Endodermal cell (in vitro differentiated cells): ENCODE measurements around the gene CLEC1A. TPM values are rescaled to one million over a fixed set of nuclear protein-coding genes. Genes with fewer than 3 reads are reported as not detected.

Source experiments
- DNase-seq: peaks from one replicate; pipeline ENCODE4 v3.0.0-alpha.2; 2017
- H3K27ac ChIP-seq: 2 replicates; pipeline ENCODE4 v1.5.1; 2013; ENCODE audit warnings: mild to moderate bottlenecking, low read depth, low read length, moderate library complexity
- H3K27me3 ChIP-seq: 2 replicates; pipeline ENCODE4 v1.6.1; 2013; ENCODE audit warnings: mild to moderate bottlenecking, low read length, moderate library complexity; ENCODE audit not compliant: insufficient read depth, control insufficient read depth, poor library complexity, severe bottlenecking
- H3K36me3 ChIP-seq: 2 replicates; pipeline ENCODE4 v1.7.0; 2013; ENCODE audit warnings: mild to moderate bottlenecking, low read length, moderate library complexity; ENCODE audit not compliant: control insufficient read depth, insufficient read depth
- H3K4me1 ChIP-seq: one replicate; pipeline ENCODE4 v1.7.0; 2013; ENCODE audit warnings: low read length; ENCODE audit not compliant: control insufficient read depth, insufficient read depth
- H3K4me3 ChIP-seq: 2 replicates; pipeline ENCODE4 v1.5.1; 2013; ENCODE audit warnings: mild to moderate bottlenecking, low read length, moderate library complexity
- H3K9ac ChIP-seq: 2 replicates; pipeline ENCODE4 v1.6.1; 2013; ENCODE audit warnings: mild to moderate bottlenecking, low read length, moderate library complexity; ENCODE audit not compliant: poor library complexity, severe bottlenecking; ENCODE audit errors: extremely low read depth
- H3K9me3 ChIP-seq: 2 replicates; pipeline ENCODE4 v1.6.1; 2013; ENCODE audit warnings: mild to moderate bottlenecking, low read length, moderate library complexity; ENCODE audit not compliant: control insufficient read depth
- H3K27ac Mint-ChIP-seq: 2 replicates; pipeline ENCODE4 v1.8.0; 2020; ENCODE audit warnings: mixed read lengths
- H3K27me3 Mint-ChIP-seq: 2 replicates; pipeline ENCODE4 v1.8.0; 2021; ENCODE audit warnings: mild to moderate bottlenecking, mixed read lengths; ENCODE audit not compliant: insufficient read depth
- H3K36me3 Mint-ChIP-seq: 2 replicates; pipeline ENCODE4 v1.8.0; 2020; ENCODE audit warnings: low read depth, mixed read lengths
- H3K4me1 Mint-ChIP-seq: 2 replicates; pipeline ENCODE4 v1.8.0; 2020; ENCODE audit warnings: mixed read lengths
- H3K4me3 Mint-ChIP-seq: 2 replicates; pipeline ENCODE4 v1.8.0; 2020; ENCODE audit warnings: mild to moderate bottlenecking, moderate library complexity, mixed read lengths
- H3K9me3 Mint-ChIP-seq: 2 replicates; pipeline ENCODE4 v1.8.0; 2020; ENCODE audit warnings: mild to moderate bottlenecking, mixed read lengths
- WGBS, 2 experiments: methylation state at CpG; one replicate each; pipeline versions ENCODE4 v1.1.5 to v1.1.7; 2013; ENCODE audit warnings: missing lambda C conversion rate in 2 of 2, mixed read lengths in 1 of 2; ENCODE audit not compliant: insufficient coverage in 1 of 2, insufficient read length in 1 of 2; 5-methylcytosine and 5-hydroxymethylcytosine counted together
- total RNA-seq, 2 donors: library from RNA; stranded (reverse); fragmentation: NEBNext Ultra II Directional in 1 of 2; extraction: Animal tissue kit (Norgen Biotek cat#: 25700) in 1 of 2; gene quantifications; 2 replicates in 1 of 2; 3 replicates in 1 of 2; pipeline ENCODE4 v1.2.1, GENCODE V29; 2021
- TF ChIP-seq, protein P1 (sequence below): fragments of 200-600 bp; sonication (generic); conservative IDR thresholded peaks from 2 replicates; pipeline ENCODE4 v1.5.0; 2021; ENCODE audit warnings: antibody characterized with exemption, mild to moderate bottlenecking

CLEC1A gene
- total RNA-seq, 2 donors from 2014 or later: not detected

DNA sequence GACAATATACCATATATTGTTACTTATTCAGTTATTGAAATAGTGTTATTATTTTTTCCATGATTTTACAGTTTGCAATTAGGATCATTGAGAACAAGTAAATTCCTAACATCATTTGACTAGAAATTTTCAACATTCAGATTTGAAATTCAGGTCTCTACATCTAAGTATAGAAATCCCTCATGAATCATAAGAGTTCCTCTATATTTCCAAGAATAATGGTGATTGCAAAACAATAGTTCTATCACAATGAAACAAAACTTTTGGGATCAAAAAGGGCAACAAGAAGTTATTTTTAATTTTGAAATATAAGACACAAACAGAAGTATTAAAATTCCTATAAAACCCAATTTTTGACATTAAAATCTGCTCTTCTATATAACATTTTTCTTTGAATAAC lies 10.8 kb downstream of the CLEC1A start:
- Histone ChIP-seq H3K36me3 (no peaks in the 10 kb centered on the region), H3K4me1 (peaks cover 4% of the 10 kb centered on the region), H3K9me3 (peaks cover 14% of the 10 kb centered on the region), H3K9ac (no peak overlapping the region), H3K27me3 (no peaks in the 10 kb centered on the region), H3K4me3 (no peak overlapping the region), H3K27ac (no peak overlapping the region)
- peaks cover 10% of the 10 kb centered on the region for H3K9me3 Mint-ChIP-seq
- H3K36me3 Mint-ChIP-seq: peaks cover 3% of the 10 kb centered on the region
- H3K27me3 Mint-ChIP-seq: no peaks in the 10 kb centered on the region
- DNase-seq: no peak
- TF ChIP-seq, protein P1, sequence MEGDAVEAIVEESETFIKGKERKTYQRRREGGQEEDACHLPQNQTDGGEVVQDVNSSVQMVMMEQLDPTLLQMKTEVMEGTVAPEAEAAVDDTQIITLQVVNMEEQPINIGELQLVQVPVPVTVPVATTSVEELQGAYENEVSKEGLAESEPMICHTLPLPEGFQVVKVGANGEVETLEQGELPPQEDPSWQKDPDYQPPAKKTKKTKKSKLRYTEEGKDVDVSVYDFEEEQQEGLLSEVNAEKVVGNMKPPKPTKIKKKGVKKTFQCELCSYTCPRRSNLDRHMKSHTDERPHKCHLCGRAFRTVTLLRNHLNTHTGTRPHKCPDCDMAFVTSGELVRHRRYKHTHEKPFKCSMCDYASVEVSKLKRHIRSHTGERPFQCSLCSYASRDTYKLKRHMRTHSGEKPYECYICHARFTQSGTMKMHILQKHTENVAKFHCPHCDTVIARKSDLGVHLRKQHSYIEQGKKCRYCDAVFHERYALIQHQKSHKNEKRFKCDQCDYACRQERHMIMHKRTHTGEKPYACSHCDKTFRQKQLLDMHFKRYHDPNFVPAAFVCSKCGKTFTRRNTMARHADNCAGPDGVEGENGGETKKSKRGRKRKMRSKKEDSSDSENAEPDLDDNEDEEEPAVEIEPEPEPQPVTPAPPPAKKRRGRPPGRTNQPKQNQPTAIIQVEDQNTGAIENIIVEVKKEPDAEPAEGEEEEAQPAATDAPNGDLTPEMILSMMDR: no peak
- H3K27ac Mint-ChIP-seq: no peak overlapping the region
- peaks cover 9% of the 10 kb centered on the region for H3K4me1 Mint-ChIP-seq
- H3K4me3 Mint-ChIP-seq: no peak overlapping the region

DNA sequence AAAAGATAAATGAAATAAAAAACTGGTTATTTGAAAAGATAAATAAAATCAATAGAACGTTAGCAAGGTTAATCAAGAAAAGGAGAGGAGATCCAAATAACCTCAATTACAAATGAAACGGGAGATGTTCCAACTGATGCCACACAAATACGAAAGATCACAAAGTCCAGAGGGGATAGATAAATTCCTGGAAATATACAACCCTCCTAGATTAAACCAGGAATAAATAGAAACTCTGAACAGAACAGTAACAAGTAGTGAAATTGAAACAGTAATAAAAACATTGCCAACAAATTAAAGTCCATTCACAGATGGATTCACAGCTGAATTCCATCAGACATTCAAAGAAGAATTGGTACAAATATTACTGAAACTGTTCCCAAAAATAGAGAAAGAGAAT lies 12.4 kb downstream of the CLEC1A start:
- H3K9ac ChIP-seq: no peak overlapping the region
- no peak overlapping the region for H3K4me3 ChIP-seq
- peaks cover 3% of the 10 kb centered on the region for H3K36me3 Mint-ChIP-seq
- H3K27me3 ChIP-seq: no peaks in the 10 kb centered on the region
- H3K4me1 Mint-ChIP-seq: peaks cover 9% of the 10 kb centered on the region
- no peak for DNase-seq
- H3K27ac ChIP-seq: no peak overlapping the region
- H3K9me3 Mint-ChIP-seq: peaks cover 10% of the 10 kb centered on the region
- WGBS, 2 experiments: 87% methylated on average over 3 of the region's 3 CpGs; no CpG with 5 or more reads in 1 of the 2 experiments
- no peaks in the 10 kb centered on the region for H3K27me3 Mint-ChIP-seq
- H3K36me3 ChIP-seq: no peaks in the 10 kb centered on the region
- H3K27ac Mint-ChIP-seq: no peak overlapping the region
- no peak overlapping the region for H3K4me3 Mint-ChIP-seq
- H3K4me1 ChIP-seq: peaks cover 4% of the 10 kb centered on the region
- TF ChIP-seq, protein P1: no peak
- peaks cover 14% of the 10 kb centered on the region for H3K9me3 ChIP-seq

DNA sequence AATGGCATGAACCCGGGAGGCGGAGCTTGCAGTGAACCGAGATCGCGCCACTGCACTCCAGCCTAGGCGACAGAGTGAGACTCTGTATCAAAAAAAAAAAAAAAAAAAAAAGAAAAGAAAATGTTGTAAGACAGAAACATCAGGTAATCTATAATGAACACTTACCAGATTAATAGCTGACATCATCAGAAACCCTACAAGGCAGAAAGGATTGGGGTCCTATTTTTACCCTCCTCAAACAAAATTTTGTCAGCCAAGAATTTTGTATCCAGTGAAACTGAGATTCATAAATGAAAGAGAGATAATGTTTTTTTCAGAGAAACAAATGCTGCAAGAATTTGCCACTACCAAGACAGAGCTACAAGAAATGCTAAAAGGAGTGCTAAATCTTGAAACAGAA lies 14.1 kb downstream of the CLEC1A start:
- TF ChIP-seq, protein P1: no peak
- H3K4me3 Mint-ChIP-seq: no peak overlapping the region
- H3K9ac ChIP-seq: no peak overlapping the region
- H3K27ac Mint-ChIP-seq: no peak overlapping the region
- H3K4me3 ChIP-seq: no peak overlapping the region
- peaks cover 3% of the 10 kb centered on the region for H3K36me3 Mint-ChIP-seq
- no peaks in the 10 kb centered on the region for H3K4me1 ChIP-seq
- WGBS, 2 experiments: 79% methylated on average over 5 of the region's 6 CpGs; no CpG with 5 or more reads in 1 of the 2 experiments
- H3K27ac ChIP-seq: no peak overlapping the region
- DNase-seq: no peak
- H3K4me1 Mint-ChIP-seq: peaks cover 4% of the 10 kb centered on the region
- peaks cover 10% of the 10 kb centered on the region for H3K9me3 Mint-ChIP-seq
- peaks cover 14% of the 10 kb centered on the region for H3K9me3 ChIP-seq
- no peaks in the 10 kb centered on the region for H3K27me3 Mint-ChIP-seq
- H3K27me3 ChIP-seq: no peaks in the 10 kb centered on the region
- no peaks in the 10 kb centered on the region for H3K36me3 ChIP-seq
